HEK293 (cell line): ENCODE data around the gene DOK4.

Source experiments
- ELK4 ChIP-seq: IDR thresholded peaks from 2 replicates; pipeline ENCODE4 v1.6.1; 2011; ENCODE audit warnings: mild to moderate bottlenecking, low read depth, low read length, borderline replicate concordance
- GLIS2 ChIP-seq: fragments of 450-650 bp; formaldehyde crosslinking; IDR thresholded peaks from 2 replicates; pipeline ENCODE4 v1.5.1; 2016; ENCODE audit warnings: missing biosample characterization, missing genetic modification characterization
- KLF1 ChIP-seq: fragments of 450-650 bp; formaldehyde crosslinking; IDR thresholded peaks from 2 replicates; pipeline ENCODE4 v1.5.1; 2016; ENCODE audit warnings: missing biosample characterization, missing genetic modification characterization
- KLF17 ChIP-seq: fragments of 450-650 bp; formaldehyde crosslinking; IDR thresholded peaks from 2 replicates; pipeline ENCODE4 v1.5.1; 2016; ENCODE audit warnings: missing biosample characterization, missing genetic modification characterization
- KLF7 ChIP-seq: fragments of 450-650 bp; formaldehyde crosslinking; IDR thresholded peaks from 2 replicates; pipeline ENCODE4 v1.5.1; 2016; ENCODE audit warnings: missing biosample characterization, missing genetic modification characterization, borderline replicate concordance
- PATZ1 ChIP-seq: fragments of 450-650 bp; formaldehyde crosslinking; IDR thresholded peaks from 2 replicates; pipeline ENCODE4 v1.5.1; 2016; ENCODE audit warnings: missing biosample characterization, missing genetic modification characterization
- RBAK ChIP-seq: fragments of 450-650 bp; formaldehyde crosslinking; IDR thresholded peaks from 2 replicates; pipeline ENCODE4 v1.5.1; 2016; ENCODE audit warnings: missing biosample characterization, missing genetic modification characterization
- ZBTB20 ChIP-seq: fragments of 450-650 bp; formaldehyde crosslinking; IDR thresholded peaks from 2 replicates; pipeline ENCODE4 v1.5.1; 2016; ENCODE audit warnings: missing biosample characterization, missing genetic modification characterization
- ZBTB26 ChIP-seq: fragments of 450-650 bp; formaldehyde crosslinking; optimal IDR thresholded peaks from 2 replicates; pipeline ENCODE3; 2016; ENCODE audit warnings: missing biosample characterization, mild to moderate bottlenecking, missing genetic modification characterization
- ZFP69B ChIP-seq: fragments of 450-650 bp; formaldehyde crosslinking; IDR thresholded peaks from 2 replicates; pipeline ENCODE4 v1.5.1; 2016; ENCODE audit warnings: missing biosample characterization, missing genetic modification characterization
- ZNF335 ChIP-seq: fragments of 450-650 bp; formaldehyde crosslinking; conservative IDR thresholded peaks from 2 replicates; pipeline ENCODE4 v1.5.1; 2016; ENCODE audit warnings: missing biosample characterization, missing genetic modification characterization
- ZNF341 ChIP-seq: fragments of 450-650 bp; formaldehyde crosslinking; IDR thresholded peaks from 2 replicates; pipeline ENCODE4; 2016; ENCODE audit warnings: low read depth, missing biosample characterization, missing genetic modification characterization
- ZNF398 ChIP-seq: fragments of 450-650 bp; formaldehyde crosslinking; IDR thresholded peaks from 2 replicates; pipeline ENCODE4 v1.5.1; 2017; ENCODE audit warnings: missing biosample characterization, missing genetic modification characterization
- ZNF423 ChIP-seq: fragments of 450-650 bp; formaldehyde crosslinking; IDR thresholded peaks from 2 replicates; pipeline ENCODE4 v1.5.1; 2016; ENCODE audit warnings: missing biosample characterization, missing genetic modification characterization
- ZNF626 ChIP-seq: fragments of 450-650 bp; sonication (Bioruptor Pico); formaldehyde crosslinking; IDR thresholded peaks from 2 replicates; pipeline ENCODE4 v1.5.1; 2018; ENCODE audit warnings: missing biosample characterization, missing genetic modification characterization, inconsistent platforms
- ZXDB ChIP-seq: fragments of 450-650 bp; formaldehyde crosslinking; IDR thresholded peaks from 2 replicates; pipeline ENCODE4 v1.5.1; 2016; ENCODE audit warnings: missing biosample characterization, missing genetic modification characterization
- TF ChIP-seq, protein P1 (sequence below): fragments of 450-650 bp; formaldehyde crosslinking; IDR thresholded peaks from 2 replicates; pipeline ENCODE4 v1.5.1; 2017; ENCODE audit warnings: missing biosample characterization, missing genetic modification characterization
- TF ChIP-seq, protein P2 (sequence below): fragments of 450-650 bp; formaldehyde crosslinking; IDR thresholded peaks from 2 replicates; pipeline ENCODE4 v1.5.1; 2016; ENCODE audit warnings: missing biosample characterization, missing genetic modification characterization
- TF ChIP-seq, protein P3 (sequence below): fragments of 450-650 bp; formaldehyde crosslinking; IDR thresholded peaks from 2 replicates; pipeline ENCODE4 v1.5.0; 2017; ENCODE audit warnings: missing biosample characterization, missing genetic modification characterization, borderline replicate concordance
- TF ChIP-seq, protein P4 (sequence below): fragments of 450-650 bp; formaldehyde crosslinking; IDR thresholded peaks from 2 replicates; pipeline ENCODE4 v1.5.1; 2016; ENCODE audit warnings: missing biosample characterization, missing genetic modification characterization

The DOK4 gene

DNA sequence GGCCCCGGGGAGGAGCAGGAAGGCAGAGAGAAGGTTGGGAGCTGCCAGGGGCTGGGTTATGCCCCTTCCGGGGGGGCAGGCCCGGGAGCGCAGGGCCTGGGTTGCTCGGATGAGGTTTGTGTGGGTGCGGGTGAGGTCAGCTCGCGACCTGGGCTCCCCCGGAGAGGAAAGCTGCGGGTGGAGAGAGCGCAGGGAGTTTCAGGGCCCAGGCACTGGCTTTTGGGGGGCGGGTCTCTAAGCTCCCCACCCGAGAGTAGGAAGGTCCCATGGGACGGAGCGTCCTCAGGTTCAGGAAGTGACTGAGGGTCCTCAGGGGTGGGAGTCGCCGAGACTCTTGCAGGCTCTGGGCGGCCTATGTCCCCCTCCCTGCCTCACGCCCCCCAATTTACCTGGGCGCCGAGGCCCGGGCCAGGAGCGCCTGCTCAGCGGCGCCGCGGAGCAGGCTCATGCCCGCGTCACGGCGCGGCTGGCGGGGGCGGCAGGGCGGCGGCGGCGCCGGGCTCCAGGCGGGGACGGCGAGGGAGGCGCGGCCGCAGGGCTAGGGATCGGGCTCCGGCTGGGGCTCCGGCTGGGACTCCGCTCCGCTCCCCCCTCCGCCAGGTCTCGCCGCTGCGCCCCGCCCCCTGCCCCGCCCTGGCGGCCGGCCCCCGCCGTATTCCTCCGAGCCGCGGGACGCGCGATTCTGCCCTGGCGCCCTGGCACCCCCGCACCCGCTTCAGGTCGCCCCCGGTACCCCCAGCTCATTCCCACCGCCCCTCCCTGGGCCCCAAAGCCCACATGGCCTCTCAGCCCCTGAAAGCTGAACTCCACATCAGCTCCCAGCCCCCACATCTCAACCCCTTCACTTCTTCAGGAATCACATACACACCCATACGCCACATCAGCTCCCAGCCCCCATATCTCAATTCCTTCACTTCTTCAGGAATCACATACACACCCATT, at the start of gene DOK4 (continued):
- TF ChIP-seq, protein P1, sequence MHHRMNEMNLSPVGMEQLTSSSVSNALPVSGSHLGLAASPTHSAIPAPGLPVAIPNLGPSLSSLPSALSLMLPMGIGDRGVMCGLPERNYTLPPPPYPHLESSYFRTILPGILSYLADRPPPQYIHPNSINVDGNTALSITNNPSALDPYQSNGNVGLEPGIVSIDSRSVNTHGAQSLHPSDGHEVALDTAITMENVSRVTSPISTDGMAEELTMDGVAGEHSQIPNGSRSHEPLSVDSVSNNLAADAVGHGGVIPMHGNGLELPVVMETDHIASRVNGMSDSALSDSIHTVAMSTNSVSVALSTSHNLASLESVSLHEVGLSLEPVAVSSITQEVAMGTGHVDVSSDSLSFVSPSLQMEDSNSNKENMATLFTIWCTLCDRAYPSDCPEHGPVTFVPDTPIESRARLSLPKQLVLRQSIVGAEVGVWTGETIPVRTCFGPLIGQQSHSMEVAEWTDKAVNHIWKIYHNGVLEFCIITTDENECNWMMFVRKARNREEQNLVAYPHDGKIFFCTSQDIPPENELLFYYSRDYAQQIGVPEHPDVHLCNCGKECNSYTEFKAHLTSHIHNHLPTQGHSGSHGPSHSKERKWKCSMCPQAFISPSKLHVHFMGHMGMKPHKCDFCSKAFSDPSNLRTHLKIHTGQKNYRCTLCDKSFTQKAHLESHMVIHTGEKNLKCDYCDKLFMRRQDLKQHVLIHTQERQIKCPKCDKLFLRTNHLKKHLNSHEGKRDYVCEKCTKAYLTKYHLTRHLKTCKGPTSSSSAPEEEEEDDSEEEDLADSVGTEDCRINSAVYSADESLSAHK (tag by site-specific recombination) = 0 out of 2 replicates have a peak, but pooled peaks have one; percentile 16
- peak; percentile 90 for TF ChIP-seq ZBTB20 (tag by site-specific recombination)
- TF ChIP-seq GLIS2 = peak; percentile 85
- no peak for TF ChIP-seq RBAK (tag by site-specific recombination)
- peak; percentile 27; the same call in 1 of the 2 replicates for TF ChIP-seq KLF1
- peak; percentile 60 for TF ChIP-seq ZNF398 (tag by site-specific recombination)
- TF ChIP-seq KLF7 (tag by site-specific recombination) = no peak
- peak; percentile 78 for TF ChIP-seq PATZ1 (tag by site-specific recombination)
- TF ChIP-seq KLF17 (tag by site-specific recombination) = 0 out of 2 replicates have a peak, but pooled peaks have one; percentile 29
- TF ChIP-seq, protein P2, sequence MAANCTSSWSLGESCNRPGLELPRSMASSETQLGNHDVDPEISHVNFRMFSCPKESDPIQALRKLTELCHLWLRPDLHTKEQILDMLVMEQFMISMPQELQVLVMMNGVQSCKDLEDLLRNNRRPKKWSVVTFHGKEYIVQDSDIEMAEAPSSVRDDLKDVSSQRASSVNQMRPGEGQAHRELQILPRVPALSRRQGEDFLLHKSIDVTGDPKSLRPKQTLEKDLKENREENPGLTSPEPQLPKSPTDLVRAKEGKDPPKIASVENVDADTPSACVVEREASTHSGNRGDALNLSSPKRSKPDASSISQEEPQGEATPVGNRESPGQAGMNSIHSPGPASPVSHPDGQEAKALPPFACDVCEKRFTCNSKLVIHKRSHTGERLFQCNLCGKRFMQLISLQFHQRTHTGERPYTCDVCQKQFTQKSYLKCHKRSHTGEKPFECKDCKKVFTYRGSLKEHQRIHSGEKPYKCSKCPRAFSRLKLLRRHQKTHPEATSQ (tag by site-specific recombination) = no peak
- TF ChIP-seq, protein P3, sequence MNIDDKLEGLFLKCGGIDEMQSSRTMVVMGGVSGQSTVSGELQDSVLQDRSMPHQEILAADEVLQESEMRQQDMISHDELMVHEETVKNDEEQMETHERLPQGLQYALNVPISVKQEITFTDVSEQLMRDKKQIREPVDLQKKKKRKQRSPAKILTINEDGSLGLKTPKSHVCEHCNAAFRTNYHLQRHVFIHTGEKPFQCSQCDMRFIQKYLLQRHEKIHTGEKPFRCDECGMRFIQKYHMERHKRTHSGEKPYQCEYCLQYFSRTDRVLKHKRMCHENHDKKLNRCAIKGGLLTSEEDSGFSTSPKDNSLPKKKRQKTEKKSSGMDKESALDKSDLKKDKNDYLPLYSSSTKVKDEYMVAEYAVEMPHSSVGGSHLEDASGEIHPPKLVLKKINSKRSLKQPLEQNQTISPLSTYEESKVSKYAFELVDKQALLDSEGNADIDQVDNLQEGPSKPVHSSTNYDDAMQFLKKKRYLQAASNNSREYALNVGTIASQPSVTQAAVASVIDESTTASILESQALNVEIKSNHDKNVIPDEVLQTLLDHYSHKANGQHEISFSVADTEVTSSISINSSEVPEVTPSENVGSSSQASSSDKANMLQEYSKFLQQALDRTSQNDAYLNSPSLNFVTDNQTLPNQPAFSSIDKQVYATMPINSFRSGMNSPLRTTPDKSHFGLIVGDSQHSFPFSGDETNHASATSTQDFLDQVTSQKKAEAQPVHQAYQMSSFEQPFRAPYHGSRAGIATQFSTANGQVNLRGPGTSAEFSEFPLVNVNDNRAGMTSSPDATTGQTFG (tag by site-specific recombination) = no peak
- TF ChIP-seq ZNF341 (tag by site-specific recombination) = no peak
- TF ChIP-seq ZXDB (tag by site-specific recombination) = peak; percentile 33
- 0 out of 2 replicates have a peak, but pooled peaks have one; percentile 34 for TF ChIP-seq ZNF423 (tag by site-specific recombination)
- no peak for TF ChIP-seq ZNF626 (tag by site-specific recombination)
- peak; percentile 50 for TF ChIP-seq ZBTB26 (tag by site-specific recombination)
- TF ChIP-seq ELK4 = no peak
- peak; percentile 65 for TF ChIP-seq ZNF335 (tag by site-specific recombination)
- no peak for TF ChIP-seq ZFP69B (tag by site-specific recombination)
- TF ChIP-seq, protein P4, sequence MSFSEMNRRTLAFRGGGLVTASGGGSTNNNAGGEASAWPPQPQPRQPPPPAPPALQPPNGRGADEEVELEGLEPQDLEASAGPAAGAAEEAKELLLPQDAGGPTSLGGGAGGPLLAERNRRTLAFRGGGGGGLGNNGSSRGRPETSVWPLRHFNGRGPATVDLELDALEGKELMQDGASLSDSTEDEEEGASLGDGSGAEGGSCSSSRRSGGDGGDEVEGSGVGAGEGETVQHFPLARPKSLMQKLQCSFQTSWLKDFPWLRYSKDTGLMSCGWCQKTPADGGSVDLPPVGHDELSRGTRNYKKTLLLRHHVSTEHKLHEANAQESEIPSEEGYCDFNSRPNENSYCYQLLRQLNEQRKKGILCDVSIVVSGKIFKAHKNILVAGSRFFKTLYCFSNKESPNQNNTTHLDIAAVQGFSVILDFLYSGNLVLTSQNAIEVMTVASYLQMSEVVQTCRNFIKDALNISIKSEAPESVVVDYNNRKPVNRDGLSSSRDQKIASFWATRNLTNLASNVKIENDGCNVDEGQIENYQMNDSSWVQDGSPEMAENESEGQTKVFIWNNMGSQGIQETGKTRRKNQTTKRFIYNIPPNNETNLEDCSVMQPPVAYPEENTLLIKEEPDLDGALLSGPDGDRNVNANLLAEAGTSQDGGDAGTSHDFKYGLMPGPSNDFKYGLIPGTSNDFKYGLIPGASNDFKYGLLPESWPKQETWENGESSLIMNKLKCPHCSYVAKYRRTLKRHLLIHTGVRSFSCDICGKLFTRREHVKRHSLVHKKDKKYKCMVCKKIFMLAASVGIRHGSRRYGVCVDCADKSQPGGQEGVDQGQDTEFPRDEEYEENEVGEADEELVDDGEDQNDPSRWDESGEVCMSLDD (tag by site-specific recombination) = peak; percentile 64; the same call in 1 of the 2 replicates
